Endometrium (tissue), 2 donors: ENCODE measurements around the gene KHDC3L.
"Not testable (repeated sequence)": the region's sequence is repeated elsewhere in the genome, so short reads cannot be mapped to it uniquely, and the experiment has no call there.

ENCODE experiments used
- FAIRE-seq: peaks from 2 replicates; lab custom pipeline; 2012; peaks lifted over from hg19 to GRCh38; lab: Jason Lieb, UNC
- donor health status: control.
- donor health status: control.

The KHDC3L gene

GRCh38 chr6:73369563-73369962 is 7.1 kb downstream of the KHDC3L start, which contains the start of gene OOEP:
OOEP (minus strand) TSS chr6:73369897; CDS start chr6:73369792, 105 bp downstream.
- FAIRE-seq, result no peak

DNA sequence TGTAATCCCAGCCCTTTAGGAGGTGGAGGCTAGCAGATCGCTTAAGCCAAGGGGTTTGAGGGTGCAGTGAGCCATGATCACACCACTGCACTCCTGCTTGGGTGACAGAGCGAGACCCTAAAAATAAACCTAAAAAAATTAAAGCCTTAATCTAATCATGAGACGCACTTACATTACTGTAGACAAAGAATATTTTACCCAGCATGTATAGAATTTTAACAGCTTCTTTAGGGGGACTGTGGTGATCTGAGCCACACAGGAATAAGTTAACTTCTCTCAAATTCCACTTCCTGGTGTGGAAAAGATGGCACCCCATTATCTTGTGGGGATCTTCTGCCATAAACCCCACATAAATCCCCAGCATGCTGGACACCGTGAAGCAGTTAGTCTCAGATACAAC is 9.5 kb downstream of the KHDC3L start:
- FAIRE-seq, result no peak

- FAIRE-seq, result no peak
These were observed 10.1 kb downstream of the KHDC3L start for GRCh38 chr6:73372516-73372915.

DNA sequence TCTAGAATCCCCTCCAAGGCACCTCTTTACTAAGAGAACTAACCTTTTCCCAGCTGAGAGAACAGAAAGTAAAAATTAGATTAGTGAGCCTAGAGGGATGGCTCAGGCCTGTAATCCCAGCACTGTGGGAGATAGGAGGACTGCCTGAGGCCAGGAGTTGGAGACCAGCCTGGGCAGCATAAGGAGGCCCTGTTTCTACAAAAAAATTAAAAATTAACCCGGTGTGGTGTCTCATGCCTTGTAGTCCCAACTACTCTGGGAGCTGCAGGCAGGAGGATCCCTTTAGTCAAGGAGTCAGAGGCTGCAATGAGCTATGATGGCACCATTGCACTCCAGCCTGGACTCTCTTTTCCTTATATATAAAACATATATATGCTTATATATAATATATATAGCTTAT is 12.8 kb downstream of the KHDC3L start:
- no peak for FAIRE-seq

- FAIRE-seq, result no peak
These were observed 14.8 kb downstream of the KHDC3L start for GRCh38 chr6:73377225-73377624.

GRCh38 chr6:73381531-73381930 is 19.1 kb downstream of the KHDC3L start:
- FAIRE-seq, result not testable (repeated sequence)

GRCh38 chr6:73382462-73383113 is 20.1 kb downstream of the KHDC3L start:
- FAIRE-seq, result no peak

GRCh38 chr6:73388433-73388799 is 26.0 kb downstream of the KHDC3L start:
- FAIRE-seq, result no peak

- no peak for FAIRE-seq
These were observed 26.5 kb downstream of the KHDC3L start for GRCh38 chr6:73388800-73389512.

- FAIRE-seq, result no peak
These were observed 27.4 kb downstream of the KHDC3L start for GRCh38 chr6:73389854-73390253.

- no peak for FAIRE-seq
These were observed 29.2 kb downstream of the KHDC3L start for GRCh38 chr6:73391675-73392074.

DNA sequence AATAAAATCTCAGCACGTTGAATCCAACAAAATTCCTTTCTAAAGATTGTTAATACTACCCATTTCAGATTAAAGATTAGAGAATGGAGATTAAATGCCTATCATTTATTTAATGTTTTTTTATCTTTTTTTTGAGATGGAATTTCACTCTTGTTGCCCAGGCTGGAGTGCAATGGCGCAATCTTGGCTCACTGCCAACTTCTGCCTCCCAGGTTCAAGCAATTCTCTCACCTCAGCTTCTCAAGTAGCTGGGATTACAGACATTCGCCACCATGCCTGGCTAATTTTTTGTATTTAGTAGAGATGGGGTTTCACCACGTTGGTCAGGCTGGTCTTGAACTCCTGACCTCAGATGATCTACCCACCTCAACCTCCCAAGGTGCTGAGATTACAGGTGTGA is 29.7 kb downstream of the KHDC3L start:
- FAIRE-seq, result not testable (repeated sequence)

DNA sequence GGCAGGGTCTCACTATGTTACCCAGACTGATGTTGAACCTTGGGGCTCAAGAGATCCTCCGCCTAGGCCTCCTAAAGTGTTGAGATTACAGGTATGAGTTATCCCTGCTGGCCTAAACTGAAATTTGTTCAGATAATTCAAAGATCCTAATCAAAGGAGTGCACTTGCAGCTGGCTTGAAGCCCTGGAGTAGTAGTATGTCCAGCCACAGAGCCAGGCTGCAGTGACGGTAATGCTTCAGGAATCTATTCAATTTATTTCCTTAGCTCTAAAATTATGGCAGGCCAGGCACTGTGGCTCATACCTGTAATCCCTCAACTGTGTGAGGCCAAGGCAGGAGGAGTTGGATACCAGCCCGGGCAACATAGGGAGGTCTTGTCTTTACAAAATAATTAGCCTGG is 30.8 kb downstream of the KHDC3L start:
- no peak for FAIRE-seq

DNA sequence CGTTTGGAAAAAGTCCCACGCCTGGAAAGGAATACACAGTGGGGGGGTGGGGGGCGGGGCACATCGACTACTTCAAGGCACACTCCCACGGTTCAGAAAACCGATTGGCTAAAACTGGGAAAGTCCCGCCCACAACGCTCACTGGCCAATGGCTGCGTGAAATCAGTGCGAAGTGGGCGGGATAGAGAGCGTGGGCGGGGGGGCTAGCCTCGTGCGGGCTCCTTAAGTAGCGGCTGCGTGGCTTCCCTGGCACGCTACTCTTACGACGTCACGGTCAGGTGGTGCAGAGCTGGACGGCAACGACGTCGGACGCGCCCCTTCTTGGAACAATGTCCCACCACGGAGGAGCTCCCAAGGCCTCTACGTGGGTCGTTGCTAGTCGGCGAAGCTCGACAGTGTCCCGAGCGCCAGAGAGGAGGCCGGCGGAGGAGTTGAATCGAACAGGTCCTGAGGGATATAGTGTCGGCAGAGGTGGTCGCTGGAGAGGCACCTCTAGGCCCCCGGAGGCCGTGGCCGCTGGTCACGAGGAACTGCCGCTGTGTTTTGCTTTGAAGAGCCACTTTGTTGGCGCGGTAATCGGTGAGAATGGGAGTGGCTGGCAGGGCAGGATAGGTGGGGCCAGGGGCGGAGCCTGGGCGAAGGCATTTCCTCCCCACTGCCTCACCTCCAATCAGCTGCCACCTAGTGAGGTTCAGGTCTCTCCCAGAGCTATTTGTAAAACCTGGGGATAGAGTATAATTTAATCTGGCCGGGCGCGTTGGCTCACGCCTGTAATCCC is 32.3 kb downstream of the KHDC3L start, which contains the start of gene DDX43:
DDX43 (plus strand) TSS at position 252 of the 778 bp plus-strand sequence; CDS start at position 330, 78 bp downstream.
- FAIRE-seq, result no peak

- FAIRE-seq, result no peak
These were observed 33.4 kb downstream of the KHDC3L start for GRCh38 chr6:73395875-73396274.

DNA sequence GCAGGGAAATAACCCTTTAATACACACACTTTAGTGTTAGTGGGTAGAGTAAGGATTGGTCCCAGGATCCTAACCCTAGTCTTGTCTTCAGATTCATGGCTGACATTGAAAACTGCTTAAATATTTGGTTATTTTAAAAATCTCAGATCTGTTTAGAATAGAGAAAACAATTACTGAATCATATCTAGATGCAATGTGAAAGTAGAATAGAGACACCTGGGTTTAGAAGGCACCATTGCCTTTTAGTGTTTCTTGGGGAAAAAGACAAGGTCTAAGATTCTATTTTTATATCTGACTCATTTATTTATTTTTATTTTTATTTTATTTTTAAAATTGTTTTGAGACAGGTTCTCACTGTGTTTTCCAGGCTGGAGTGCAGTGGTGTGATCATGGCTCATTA is 38.2 kb downstream of the KHDC3L start:
- no peak for FAIRE-seq

GRCh38 chr6:73409395-73409794 is 46.9 kb downstream of the KHDC3L start:
- FAIRE-seq, result no peak

GRCh38 chr6:73413102-73413501 is 50.6 kb downstream of the KHDC3L start:
- no peak for FAIRE-seq
